Endothelial cell of umbilical vein (primary cell): ENCODE data around the gene HCRT. TPM values are rescaled to one million over a fixed set of nuclear protein-coding genes. Genes with fewer than 3 reads are reported as not detected.

ENCODE experiments used
- BruUV-seq: library from RNA; stranded (reverse); fragments of 400-500 nt; replicated peaks from 2 replicates; lab custom pipeline; 2021; lab: Mats Ljungman, UMichigan
- CTCF ChIA-PET: fragments of 300-600, 350-600 bp; sonication (Branson Sonifier 250); formaldehyde crosslinking; loops from one replicate; lab custom pipeline; 2021; ENCODE audit warnings: antibody characterized with exemption, inconsistent platforms; lab: Charles Lee
- POLR2A ChIA-PET: fragments of 300-600, 350-600 bp; sonication (Branson Sonifier 250); formaldehyde crosslinking; loops from one replicate; lab custom pipeline; 2021; ENCODE audit warnings: antibody characterized with exemption, inconsistent platforms; lab: Charles Lee
- DNase-seq: peaks from one replicate; pipeline ENCODE4 v3.0.0-alpha.2; 2011; ENCODE audit warnings: low read depth, low spot score
- FAIRE-seq: peaks from 2 replicates; lab custom pipeline; 2011; peaks lifted over from hg19 to GRCh38; lab: Jason Lieb, UNC
- H2AFZ ChIP-seq: 2 replicates; pipeline ENCODE4 v1.6.0; 2012; ENCODE audit warnings: low read depth, low read length, control low read depth, inconsistent platforms
- H3K27ac ChIP-seq: 2 replicates; pipeline ENCODE4 v1.5.1; 2011; ENCODE audit warnings: low read depth, mild to moderate bottlenecking, control low read depth, low read length, moderate library complexity; ENCODE audit not compliant: insufficient read depth
- H3K27me3 ChIP-seq, 2 experiments: 2 replicates each; pipeline versions ENCODE4 v1.6.0 to v1.6.1; 2011; ENCODE audit warnings: low read length in 2 of 2, mixed read lengths in 1 of 2; ENCODE audit not compliant: control insufficient read depth in 2 of 2, insufficient read depth in 2 of 2
- H3K36me3 ChIP-seq, 2 experiments: 2 replicates in 1 of 2; 3 replicates in 1 of 2; pipeline ENCODE4 v1.5.1; 2011; ENCODE audit warnings: low read length in 2 of 2, mild to moderate bottlenecking in 1 of 2, moderate library complexity in 1 of 2; ENCODE audit not compliant: control insufficient read depth in 2 of 2, insufficient read depth in 2 of 2; ENCODE audit errors: extremely low read depth in 1 of 2
- H3K4me1 ChIP-seq: 3 replicates; pipeline ENCODE4 v1.5.1; 2011; ENCODE audit warnings: mild to moderate bottlenecking, low read length; ENCODE audit not compliant: control insufficient read depth, insufficient read depth; ENCODE audit errors: extremely low read depth
- H3K4me2 ChIP-seq: 2 replicates; pipeline ENCODE4 v1.6.1; 2011; ENCODE audit warnings: low read length, control low read depth, mixed read lengths; ENCODE audit not compliant: insufficient read depth
- H3K4me3 ChIP-seq, 3 experiments: fragments of 200-600 bp in 1 of 3; sonication (generic), shearing (Covaris generic) in 1 of 3; replicated peaks in 1 of 3; 2 replicates each; pipeline ENCODE4 v1.5.1; 2011 to 2016; ENCODE audit warnings: control low read depth in 3 of 3, low read length in 3 of 3, mild to moderate bottlenecking in 2 of 3, inconsistent platforms in 1 of 3, low read depth in 1 of 3, moderate library complexity in 1 of 3; ENCODE audit not compliant: insufficient read depth in 1 of 3
- H3K79me2 ChIP-seq: 2 replicates; pipeline ENCODE4 v1.6.0; 2012; ENCODE audit warnings: low read length, inconsistent platforms; ENCODE audit not compliant: control insufficient read depth, insufficient read depth
- H3K9ac ChIP-seq: replicated peaks from 2 replicates; pipeline ENCODE3; 2011; ENCODE audit warnings: low read length, control low read depth; ENCODE audit not compliant: insufficient read depth; ENCODE audit errors: extremely low read depth
- H3K9me1 ChIP-seq: replicated peaks from 3 replicates; pipeline ENCODE4 v1.6.0; 2011; ENCODE audit warnings: mild to moderate bottlenecking, low read length; ENCODE audit not compliant: control insufficient read depth, insufficient read depth; ENCODE audit errors: extremely low read depth
- H3K9me3 ChIP-seq: replicated peaks from 2 replicates; pipeline ENCODE4 v1.5.1; 2012; ENCODE audit warnings: low read length, inconsistent platforms; ENCODE audit not compliant: control insufficient read depth, insufficient read depth
- H4K20me1 ChIP-seq: replicated peaks from 2 replicates; pipeline ENCODE3; 2011; ENCODE audit warnings: mild to moderate bottlenecking, low read length; ENCODE audit not compliant: control insufficient read depth, insufficient read depth; ENCODE audit errors: extremely low read depth
- CTCF ChIP-seq, 2 donors: IDR thresholded peaks; 1 replicate in 1 of 2; 2 replicates in 1 of 2; pipeline ENCODE4 v1.5.1; 2011; ENCODE audit warnings: low read length in 2 of 2, mild to moderate bottlenecking in 2 of 2, moderate library complexity in 2 of 2, control low read depth in 1 of 2, inconsistent platforms in 1 of 2, low read depth in 1 of 2; ENCODE audit not compliant: insufficient read depth in 1 of 2; ENCODE audit errors: extremely low read depth in 1 of 2
- EZH2 ChIP-seq: IDR thresholded peaks from 2 replicates; pipeline ENCODE4 v1.6.1; 2012; ENCODE audit warnings: borderline replicate concordance, low read depth, mild to moderate bottlenecking, moderate library complexity, low read length, inconsistent platforms; ENCODE audit not compliant: severe bottlenecking
- FOS ChIP-seq: IDR thresholded peaks from 2 replicates; pipeline ENCODE4 v1.6.1; 2011; ENCODE audit warnings: mild to moderate bottlenecking, low read length, moderate library complexity, borderline replicate concordance; ENCODE audit not compliant: insufficient read depth
- GATA2 ChIP-seq: IDR thresholded peaks from 2 replicates; pipeline ENCODE4 v1.7.0; 2011; ENCODE audit warnings: low read depth, mild to moderate bottlenecking, moderate library complexity, mixed read lengths, low read length; ENCODE audit not compliant: insufficient read length, insufficient read depth
- JUN ChIP-seq: IDR thresholded peaks from 2 replicates; pipeline ENCODE4 v1.6.1; 2011; ENCODE audit warnings: borderline replicate concordance, low read depth; ENCODE audit not compliant: insufficient read length, insufficient read depth
- MAX ChIP-seq: IDR thresholded peaks from 2 replicates; pipeline ENCODE4 v1.6.1; 2011; ENCODE audit not compliant: insufficient read depth, insufficient read length
- MYC ChIP-seq: IDR thresholded peaks from one replicate; pipeline ENCODE4 v1.6.1; 2011; ENCODE audit warnings: mild to moderate bottlenecking, low read depth, low read length
- POLR2A ChIP-seq: IDR thresholded peaks from 2 replicates; pipeline ENCODE4 v1.6.1; 2012; ENCODE audit warnings: low read depth, mild to moderate bottlenecking, control low read depth, low read length
- POLR2AphosphoS5 ChIP-seq: IDR thresholded peaks from 2 replicates; pipeline ENCODE4 v1.6.1; 2012; ENCODE audit warnings: low read depth, mild to moderate bottlenecking, control low read depth, low read length, moderate library complexity; ENCODE audit not compliant: insufficient read depth
- dilution Hi-C: fragments of 300-500 bp; cut with MboI; formaldehyde crosslinking; loops from one replicate; pipeline ENCODE4 v1.15.0; 2019; ENCODE audit warnings: low sequenced_read_pairs; ENCODE audit not compliant: extremely low pct_ligation_motif_present
- intact Hi-C: fragments of 100-400 bp; cut with micrococcal nuclease; formaldehyde crosslinking; loops from one replicate; pipeline ENCODE4 v1.10.0; 2022
- polyA plus RNA-seq, 4 experiments: library from polyadenylated mRNA; depleted of rRNA in 3 of 4; stranded (reverse) in 3 of 4; unstranded in 1 of 4; fragments of >200 nt; gene quantifications; 2 replicates each; pipeline versions ENCODE4 v1.2.1 to v1.2.3, GENCODE V29; 2011 to 2012; ENCODE audit warnings: missing spikeins in 1 of 4
- total RNA-seq: library from RNA; stranded (reverse); gene quantifications from 2 replicates; pipeline ENCODE4 v1.2.3, GENCODE V29; 2021

The HCRT gene
- total and polyA plus RNA-seq, 2 donors (not counting 3 experiments of a cell fraction or from before 2014, with no cell fraction given), result not detected

GRCh38 chr17:42167807-42168206 lies 17.4 kb downstream of the HCRT start:
- no peak for FAIRE-seq
- H2AFZ ChIP-seq, result no peak overlapping the region
- H3K9ac ChIP-seq, result no peak overlapping the region
- H3K27me3 ChIP-seq, result peaks cover 0 to 3% of the 10 kb centered on the region in 2 experiments
- no peaks in the 10 kb centered on the region for H4K20me1 ChIP-seq
- H3K4me2 ChIP-seq, result no peak overlapping the region
- H3K79me2 ChIP-seq, result no peaks in the 10 kb centered on the region
- intact Hi-C loops (no loop called here), dilution Hi-C loops (no loop called here)
- H3K4me3 ChIP-seq, result no peak overlapping the region
- POLR2A ChIA-PET, result no interaction called here
- no TSS peak for BruUV-seq
- no peaks in the 10 kb centered on the region for H3K9me3 ChIP-seq
- H3K36me3 ChIP-seq, result no peaks in the 10 kb centered on the region
- H3K9me1 ChIP-seq, result no peaks in the 10 kb centered on the region
- no peak for DNase-seq
- H3K27ac ChIP-seq, result no peak overlapping the region
- CTCF ChIA-PET, result interaction anchor here (2.2 kb wide), 1 partner anchor 14 kb away, joined by 6 read pairs; the partner anchor contains the start of gene KCNH4
- no peak for TF ChIP-seq EZH2
- no peak for TF ChIP-seq MAX
- no peak for TF ChIP-seq POLR2AphosphoS5
- TF ChIP-seq GATA2, result no peak
- no peak for TF ChIP-seq MYC
- no peak for TF ChIP-seq CTCF (IDR thresholded peaks at IDR 0.05; ENCODE audit: extremely low read depth in 1 of 2, insufficient read depth in 1 of 2, low read depth in 1 of 2, low read length in 2 of 2)
- no peak for TF ChIP-seq POLR2A
- TF ChIP-seq FOS, result no peak
- TF ChIP-seq JUN, result no peak
- H3K4me1 ChIP-seq, result no peaks in the 10 kb centered on the region
